ENCODE measurements around the gene AREL1.

DNA sequence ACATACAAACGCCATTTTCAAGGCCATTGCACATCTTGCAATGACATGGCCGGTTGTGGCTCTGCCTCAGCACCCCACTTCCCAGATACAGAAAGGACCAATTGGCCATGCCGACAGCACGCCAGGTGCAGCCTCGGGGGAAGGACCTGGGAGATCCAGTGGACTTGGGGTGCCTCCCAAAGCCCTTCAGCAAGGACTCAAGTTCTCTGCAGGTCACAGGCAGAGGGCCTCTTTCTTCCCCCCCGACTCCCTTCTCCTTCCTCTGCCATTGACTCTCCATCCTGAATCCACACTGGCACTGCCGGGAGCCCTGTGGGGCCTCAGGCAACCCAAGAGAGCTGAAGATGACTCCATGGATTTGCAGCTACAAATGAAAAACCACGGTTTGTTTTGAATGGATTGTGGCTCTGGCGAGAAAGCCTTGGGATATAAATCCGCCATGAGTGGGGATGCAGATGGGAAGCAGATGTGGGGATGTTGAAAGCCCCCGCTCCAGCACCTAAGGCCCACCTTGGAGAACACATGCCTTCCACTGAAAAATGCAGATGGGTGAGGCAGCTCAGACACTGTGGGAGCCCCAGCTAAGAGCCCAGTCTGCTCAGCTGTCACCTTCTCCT, 65.7 kb downstream of the AREL1 start:
- no peak for TF ChIP-seq ZFHX2 (tag by site-specific recombination; conservative IDR thresholded peaks at IDR 0.05)
- no peak for TF ChIP-seq SP2 (tag by site-specific recombination; IDR thresholded peaks at IDR 0.05)
- TF ChIP-seq, protein P1, sequence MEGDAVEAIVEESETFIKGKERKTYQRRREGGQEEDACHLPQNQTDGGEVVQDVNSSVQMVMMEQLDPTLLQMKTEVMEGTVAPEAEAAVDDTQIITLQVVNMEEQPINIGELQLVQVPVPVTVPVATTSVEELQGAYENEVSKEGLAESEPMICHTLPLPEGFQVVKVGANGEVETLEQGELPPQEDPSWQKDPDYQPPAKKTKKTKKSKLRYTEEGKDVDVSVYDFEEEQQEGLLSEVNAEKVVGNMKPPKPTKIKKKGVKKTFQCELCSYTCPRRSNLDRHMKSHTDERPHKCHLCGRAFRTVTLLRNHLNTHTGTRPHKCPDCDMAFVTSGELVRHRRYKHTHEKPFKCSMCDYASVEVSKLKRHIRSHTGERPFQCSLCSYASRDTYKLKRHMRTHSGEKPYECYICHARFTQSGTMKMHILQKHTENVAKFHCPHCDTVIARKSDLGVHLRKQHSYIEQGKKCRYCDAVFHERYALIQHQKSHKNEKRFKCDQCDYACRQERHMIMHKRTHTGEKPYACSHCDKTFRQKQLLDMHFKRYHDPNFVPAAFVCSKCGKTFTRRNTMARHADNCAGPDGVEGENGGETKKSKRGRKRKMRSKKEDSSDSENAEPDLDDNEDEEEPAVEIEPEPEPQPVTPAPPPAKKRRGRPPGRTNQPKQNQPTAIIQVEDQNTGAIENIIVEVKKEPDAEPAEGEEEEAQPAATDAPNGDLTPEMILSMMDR (tag by site-specific recombination; IDR thresholded peaks at IDR 0.05): no peak
- no peak for TF ChIP-seq YY1 (tag by site-specific recombination; IDR thresholded peaks at IDR 0.05)
- TF ChIP-seq ELK4 (IDR thresholded peaks at IDR 0.05; ENCODE audit: borderline replicate concordance, low read depth, low read length): no peak
- TF ChIP-seq, protein P2, sequence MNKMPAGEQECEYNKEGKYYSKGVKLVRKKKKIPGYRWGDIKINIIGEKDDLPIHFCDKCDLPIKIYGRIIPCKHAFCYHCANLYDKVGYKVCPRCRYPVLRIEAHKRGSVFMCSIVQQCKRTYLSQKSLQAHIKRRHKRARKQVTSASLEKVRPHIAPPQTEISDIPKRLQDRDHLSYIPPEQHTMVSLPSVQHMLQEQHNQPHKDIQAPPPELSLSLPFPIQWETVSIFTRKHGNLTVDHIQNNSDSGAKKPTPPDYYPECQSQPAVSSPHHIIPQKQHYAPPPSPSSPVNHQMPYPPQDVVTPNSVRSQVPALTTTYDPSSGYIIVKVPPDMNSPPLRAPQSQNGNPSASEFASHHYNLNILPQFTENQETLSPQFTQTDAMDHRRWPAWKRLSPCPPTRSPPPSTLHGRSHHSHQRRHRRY (tag by site-specific recombination; IDR thresholded peaks at IDR 0.05): no peak
- no peak for TF ChIP-seq SP3 (tag by site-specific recombination; IDR thresholded peaks at IDR 0.05)
- TF ChIP-seq ZNF398 (tag by site-specific recombination; IDR thresholded peaks at IDR 0.05): no peak
- TF ChIP-seq REST (tag by site-specific recombination; IDR thresholded peaks at IDR 0.05): no peak
